Left lung (tissue), 10 donors: ENCODE measurements around the gene RAB1B. TPM values are rescaled to one million over a fixed set of nuclear protein-coding genes. Genes with fewer than 3 reads are reported as not detected.

ENCODE experiments used
- ATAC-seq: fragments of 200-7000 bp; cut with Tn5 transposase; one replicate; pipeline ENCODE4 v1.9.1; 2020; ENCODE audit warnings: moderate library complexity
- DNase-seq, 4 donors: peaks; one replicate each; pipeline ENCODE4 v3.0.0-alpha.2; 2013 to 2020
- H3K27ac ChIP-seq, 2 donors: fragments of 200-600 bp; sonication (generic) in 1 of 2; one replicate each; pipeline versions ENCODE4 v1.5.0 to v1.8.0; 2020 to 2021
- H3K27me3 ChIP-seq, 2 donors: fragments of 200-600 bp; sonication (generic) in 1 of 2; one replicate each; pipeline versions ENCODE4 v1.5.0 to v1.8.0; 2020 to 2021
- H3K36me3 ChIP-seq, 2 donors: fragments of 200-600 bp; sonication (generic) in 1 of 2; one replicate each; pipeline versions ENCODE4 v1.5.0 to v1.8.0; 2020 to 2021
- H3K4me1 ChIP-seq, 2 donors: fragments of 200-600 bp; one replicate each; pipeline ENCODE4 v1.8.0; 2021
- H3K4me3 ChIP-seq, 2 donors: fragments of 200-600 bp; sonication (generic) in 1 of 2; one replicate each; pipeline versions ENCODE4 v1.5.0 to v1.8.0; 2020 to 2021; ENCODE audit warnings: mild to moderate bottlenecking in 1 of 2
- H3K9me3 ChIP-seq, 2 donors: fragments of 200-600 bp; sonication (generic) in 1 of 2; one replicate each; pipeline versions ENCODE4 v1.5.0 to v1.8.0; 2020 to 2021
- intact Hi-C, 2 donors: fragments of 100-400 bp; cut with DNase I; formaldehyde crosslinking; loops; one replicate each; pipeline versions ENCODE4 v1.11.2 to v1.14.2; 2022
- polyA plus RNA-seq, 6 donors: library from polyadenylated mRNA; unstranded; fragments of 120-200 nt; gene quantifications; one replicate each; pipeline ENCODE4 v1.2.1, GENCODE V29; 2013; ENCODE audit not compliant: insufficient read length in 6 of 6
- total RNA-seq, 2 donors: library from RNA; stranded (reverse); fragmentation: NEBNext Ultra II Directional; extraction: Animal tissue kit (Norgen Biotek cat#: 25700); gene quantifications; one replicate each; pipeline ENCODE4 v1.2.1, GENCODE V29; 2021
- TF ChIP-seq, protein P1 (sequence below), 2 donors: fragments of 200-600 bp; sonication (generic) in 1 of 2; IDR thresholded peaks; one replicate each; pipeline versions ENCODE4 v1.5.0 to v1.8.0; 2021; ENCODE audit warnings: antibody characterized with exemption in 2 of 2
- donor health status: DM: no; HTN: yes; CAD: no.
- donor health status: DM: no; HTN: no; CAD: no.

Gene RAB1B
- total and polyA plus RNA-seq, 8 donors, result 114 to 154 (median 132) TPM

DNA sequence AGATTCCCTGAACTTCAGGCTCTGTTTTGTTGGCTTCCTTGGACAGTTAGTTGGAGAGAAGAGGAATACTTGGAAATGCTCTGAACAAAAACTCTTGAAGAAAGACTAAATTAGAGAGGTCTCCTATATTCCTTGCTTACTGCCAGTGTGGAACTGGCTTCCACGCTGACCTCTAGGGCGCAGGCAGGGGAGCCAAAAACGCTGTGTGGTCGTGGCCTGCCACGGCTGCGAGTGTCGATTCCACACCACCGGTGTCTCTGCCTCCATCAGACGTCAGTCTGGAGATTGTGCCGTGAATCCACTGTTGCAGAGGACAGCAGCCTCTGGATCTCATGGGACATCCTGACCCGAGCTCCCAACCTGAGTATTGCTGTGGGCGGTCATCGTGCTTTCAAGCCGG is 37.5 kb upstream of the RAB1B start:
- TF ChIP-seq, protein P1, sequence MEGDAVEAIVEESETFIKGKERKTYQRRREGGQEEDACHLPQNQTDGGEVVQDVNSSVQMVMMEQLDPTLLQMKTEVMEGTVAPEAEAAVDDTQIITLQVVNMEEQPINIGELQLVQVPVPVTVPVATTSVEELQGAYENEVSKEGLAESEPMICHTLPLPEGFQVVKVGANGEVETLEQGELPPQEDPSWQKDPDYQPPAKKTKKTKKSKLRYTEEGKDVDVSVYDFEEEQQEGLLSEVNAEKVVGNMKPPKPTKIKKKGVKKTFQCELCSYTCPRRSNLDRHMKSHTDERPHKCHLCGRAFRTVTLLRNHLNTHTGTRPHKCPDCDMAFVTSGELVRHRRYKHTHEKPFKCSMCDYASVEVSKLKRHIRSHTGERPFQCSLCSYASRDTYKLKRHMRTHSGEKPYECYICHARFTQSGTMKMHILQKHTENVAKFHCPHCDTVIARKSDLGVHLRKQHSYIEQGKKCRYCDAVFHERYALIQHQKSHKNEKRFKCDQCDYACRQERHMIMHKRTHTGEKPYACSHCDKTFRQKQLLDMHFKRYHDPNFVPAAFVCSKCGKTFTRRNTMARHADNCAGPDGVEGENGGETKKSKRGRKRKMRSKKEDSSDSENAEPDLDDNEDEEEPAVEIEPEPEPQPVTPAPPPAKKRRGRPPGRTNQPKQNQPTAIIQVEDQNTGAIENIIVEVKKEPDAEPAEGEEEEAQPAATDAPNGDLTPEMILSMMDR (IDR thresholded peaks at IDR 0.05), result no peak
- no peaks in the 10 kb centered on the region for H3K27me3 ChIP-seq
- ATAC-seq (no peak), DNase-seq (no peak)
- no peak overlapping the region for H3K4me3 ChIP-seq
- H3K27ac ChIP-seq, result no peak overlapping the region
- no peaks in the 10 kb centered on the region for H3K4me1 ChIP-seq
- intact Hi-C loops, result no loop called here
- H3K9me3 ChIP-seq, result no peaks in the 10 kb centered on the region
- H3K36me3 ChIP-seq, result peaks cover 0 to 77% of the 10 kb centered on the region in 2 donors

DNA sequence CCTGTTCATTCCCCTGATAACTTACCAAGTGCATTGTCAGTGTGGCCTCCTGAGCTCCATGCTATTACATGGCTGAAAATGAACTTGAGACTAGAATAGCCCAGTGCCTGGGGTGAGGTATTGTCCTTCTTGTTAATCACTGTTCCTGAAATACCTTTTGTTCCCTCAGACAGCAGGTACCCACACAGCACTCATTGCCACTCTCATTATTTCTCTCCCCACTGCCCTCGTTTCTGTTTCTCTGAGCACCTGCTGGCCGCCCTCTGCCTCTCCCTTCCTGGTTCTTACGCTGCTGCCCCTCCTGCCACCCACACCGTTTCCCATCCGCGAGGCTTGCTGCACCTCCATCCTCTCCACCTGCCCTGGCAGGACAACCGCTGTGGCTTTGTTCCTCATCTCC is 36.9 kb upstream of the RAB1B start:
- intact Hi-C loops, result no loop called here
- Histone ChIP-seq H3K27ac (no peak overlapping the region), H3K9me3 (no peaks in the 10 kb centered on the region), H3K36me3 (peaks cover 0 to 83% of the 10 kb centered on the region in 2 donors), H3K27me3 (no peaks in the 10 kb centered on the region), H3K4me3 (no peak overlapping the region), H3K4me1 (no peaks in the 10 kb centered on the region)
- ATAC-seq, result no peak
- DNase-seq, result no peak
- TF ChIP-seq, protein P1 (IDR thresholded peaks at IDR 0.05), result no peak

DNA sequence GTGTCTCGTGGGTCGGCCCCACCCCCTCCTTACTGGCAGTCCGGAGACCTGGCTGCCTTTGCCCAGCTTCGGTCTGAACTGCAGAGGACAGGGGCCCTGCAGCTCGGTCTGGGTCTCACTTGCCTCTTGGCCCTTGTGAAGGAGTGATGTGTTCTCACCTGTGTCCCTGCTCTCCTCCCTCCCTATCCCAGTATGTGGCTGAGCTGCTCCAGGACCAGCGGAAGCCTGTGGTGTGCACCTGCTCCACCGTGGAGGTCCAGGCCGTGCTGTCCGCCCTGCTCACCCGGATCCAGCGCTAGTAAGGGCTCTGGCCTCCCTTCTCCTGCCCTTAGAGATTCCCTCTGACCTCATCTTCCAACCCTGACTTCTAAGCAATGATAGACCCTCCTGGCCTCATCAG is 35.7 kb upstream of the RAB1B start:
- TF ChIP-seq, protein P1 (IDR thresholded peaks at IDR 0.05), result no peak
- no peak overlapping the region for H3K4me3 ChIP-seq
- no peaks in the 10 kb centered on the region for H3K9me3 ChIP-seq
- no peaks in the 10 kb centered on the region for H3K4me1 ChIP-seq
- no peaks in the 10 kb centered on the region for H3K27me3 ChIP-seq
- ATAC-seq, result no peak
- intact Hi-C loops, result no loop called here
- H3K27ac ChIP-seq, result no peak overlapping the region
- DNase-seq, result no peak
- peaks cover 0 to 83% of the 10 kb centered on the region in 2 donors for H3K36me3 ChIP-seq

DNA sequence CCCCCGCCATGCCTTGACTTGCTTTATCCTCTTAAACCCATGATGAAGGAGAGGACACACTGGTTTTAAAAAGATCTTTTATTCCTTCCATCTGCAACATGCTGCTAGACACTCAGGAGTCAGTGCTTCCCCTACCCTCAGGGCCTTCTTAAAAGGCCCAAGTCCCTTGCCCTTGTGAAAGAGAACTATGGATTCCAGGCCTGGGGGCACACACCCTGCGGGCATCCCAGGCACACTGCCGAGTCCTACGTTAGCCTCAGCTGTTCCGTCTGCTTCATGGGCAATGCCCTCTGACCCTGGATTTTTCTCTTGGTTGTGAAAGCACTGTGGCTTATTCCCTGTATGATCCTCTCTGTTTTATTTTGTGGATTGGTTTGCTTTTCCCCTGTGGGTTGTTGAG is 35.1 kb upstream of the RAB1B start:
- H3K4me3 ChIP-seq, result no peak overlapping the region
- H3K27me3 ChIP-seq, result no peaks in the 10 kb centered on the region
- no peak for ATAC-seq
- H3K4me1 ChIP-seq, result no peaks in the 10 kb centered on the region
- no peak for DNase-seq
- no peaks in the 10 kb centered on the region for H3K9me3 ChIP-seq
- H3K27ac ChIP-seq, result no peak overlapping the region
- TF ChIP-seq, protein P1 (IDR thresholded peaks at IDR 0.05), result no peak
- peaks cover 0 to 82% of the 10 kb centered on the region in 2 donors for H3K36me3 ChIP-seq
- intact Hi-C loops, result no loop called here

DNA sequence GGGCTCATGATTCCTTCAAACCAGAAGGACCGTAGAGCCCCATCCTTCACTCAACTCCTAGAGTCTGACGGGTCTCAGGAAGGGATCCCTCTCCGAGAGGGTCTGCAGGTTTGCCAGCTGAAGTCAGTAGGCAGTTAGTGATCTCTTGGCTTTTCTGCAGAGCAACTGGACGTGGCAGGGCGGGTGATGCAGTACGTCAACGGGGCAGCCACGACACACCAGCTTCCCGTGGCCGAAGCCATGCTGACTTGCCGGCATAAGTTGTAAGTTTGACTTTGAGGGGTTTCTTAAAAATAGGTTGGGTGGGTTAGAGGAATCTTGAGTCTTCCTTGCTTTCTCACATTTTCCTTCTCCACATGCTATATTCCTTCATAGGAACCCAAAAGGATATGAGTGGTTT is 33.3 kb upstream of the RAB1B start:
- H3K4me3 ChIP-seq, result no peak overlapping the region
- peaks cover 0 to 97% of the 10 kb centered on the region in 2 donors for H3K36me3 ChIP-seq
- TF ChIP-seq, protein P1 (IDR thresholded peaks at IDR 0.05), result no peak
- ATAC-seq, result no peak
- DNase-seq, result no peak
- H3K27ac ChIP-seq, result no peak overlapping the region
- H3K9me3 ChIP-seq, result no peaks in the 10 kb centered on the region
- no peaks in the 10 kb centered on the region for H3K4me1 ChIP-seq
- no peaks in the 10 kb centered on the region for H3K27me3 ChIP-seq
- intact Hi-C loops, result no loop called here
